Type B pancreatic cell (in vitro differentiated cells): Measurements from ENCODE around the gene CSAG2. TPM values are rescaled to one million over a fixed set of nuclear protein-coding genes. Genes with fewer than 3 reads are reported as not detected.
"Not testable (repeated sequence)": the region's sequence is repeated elsewhere in the genome, so short reads cannot be mapped to it uniquely, and the experiment has no call there.

Experiments used
- DNase-seq: peaks from one replicate; pipeline ENCODE4 v3.0.0; 2021; ENCODE audit warnings: mixed read lengths; ENCODE audit not compliant: unreplicated experiment; ENCODE audit errors: extremely low spot score
- H3K27ac Mint-ChIP-seq: 2 replicates; pipeline ENCODE4 v1.8.0; 2021; ENCODE audit warnings: mild to moderate bottlenecking, mixed read lengths
- H3K27me3 Mint-ChIP-seq: 2 replicates; pipeline ENCODE4 v1.8.0; 2021; ENCODE audit warnings: mixed read lengths
- H3K36me3 Mint-ChIP-seq: 2 replicates; pipeline ENCODE4 v1.8.0; 2021; ENCODE audit warnings: mixed read lengths
- H3K4me1 Mint-ChIP-seq: one replicate; pipeline ENCODE4 v1.8.0; 2021; ENCODE audit warnings: mixed read lengths; ENCODE audit not compliant: unreplicated experiment
- H3K4me3 Mint-ChIP-seq: 2 replicates; pipeline ENCODE4 v1.8.0; 2021; ENCODE audit warnings: mild to moderate bottlenecking, mixed read lengths
- H3K9me3 Mint-ChIP-seq: 2 replicates; pipeline ENCODE4 v1.8.0; 2021; ENCODE audit warnings: mixed read lengths
- CTCF ChIP-seq: fragments of 200-600 bp; sonication (generic); conservative IDR thresholded peaks from 2 replicates; pipeline ENCODE4 v1.5.0; 2021; ENCODE audit warnings: antibody characterized with exemption, mild to moderate bottlenecking
- total RNA-seq: library from RNA; stranded (reverse); gene quantifications from 2 replicates; pipeline ENCODE4 v1.2.1, GENCODE V29; 2021; ENCODE audit warnings: low replicate concordance

The CSAG2 gene
- total RNA-seq, 1 donor from 2014 or later, result not detected

DNA sequence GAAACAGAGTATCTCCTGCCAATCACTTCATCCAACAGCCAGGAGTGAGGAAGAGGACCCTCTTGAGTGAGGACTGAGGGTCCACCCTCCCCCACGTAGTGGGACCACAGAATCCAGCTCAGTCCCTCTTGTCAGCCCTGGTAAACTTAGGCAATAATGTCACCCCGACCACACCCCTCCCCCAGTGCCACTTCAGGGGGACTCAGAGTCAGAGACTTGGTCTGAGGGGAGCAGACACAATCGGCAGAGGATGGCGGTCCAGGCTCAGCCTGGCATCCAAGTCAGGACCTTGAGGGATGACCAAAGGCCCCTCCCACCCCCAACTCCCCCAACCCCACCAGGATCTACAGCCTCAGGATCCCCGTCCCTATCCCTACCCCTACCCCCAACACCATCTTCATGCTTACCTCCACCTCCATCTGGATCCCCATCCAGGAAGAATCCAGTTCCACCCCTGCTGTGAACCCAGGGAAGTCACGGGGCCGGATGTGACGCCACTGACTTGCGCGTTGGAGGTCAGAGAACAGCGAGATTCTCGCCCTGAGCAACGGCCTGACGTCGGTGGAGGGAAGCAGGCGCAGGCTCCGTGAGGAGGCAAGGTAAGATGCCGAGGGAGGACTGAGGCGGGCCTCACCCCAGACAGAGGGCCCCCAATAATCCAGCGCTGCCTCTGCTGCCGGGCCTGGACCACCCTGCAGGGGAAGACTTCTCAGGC is 24.3 kb upstream of the CSAG2 start, which contains the start of the genes CSAG1 and MAGEA12:
CSAG1 (minus strand) TSS at position 461 of the 715 bp plus-strand sequence. CDS start 1,261 bp downstream, outside the sequence.
MAGEA12 (plus strand) TSS at position 497 of the 715 bp plus-strand sequence. CDS start 2,405 bp downstream, outside the sequence.
- TF ChIP-seq CTCF, result no peak
- Mint-ChIP-seq H3K27me3 (peaks cover 3% of the 10 kb centered on the region), H3K4me3 (no peak within 1 kb of the TSS), H3K27ac (no peak within 1 kb of the TSS), H3K4me1 (no peaks in the 10 kb centered on the region), H3K36me3 (no peaks in the 10 kb centered on the region), H3K9me3 (no peaks in the 10 kb centered on the region)
- no peak for DNase-seq

DNA sequence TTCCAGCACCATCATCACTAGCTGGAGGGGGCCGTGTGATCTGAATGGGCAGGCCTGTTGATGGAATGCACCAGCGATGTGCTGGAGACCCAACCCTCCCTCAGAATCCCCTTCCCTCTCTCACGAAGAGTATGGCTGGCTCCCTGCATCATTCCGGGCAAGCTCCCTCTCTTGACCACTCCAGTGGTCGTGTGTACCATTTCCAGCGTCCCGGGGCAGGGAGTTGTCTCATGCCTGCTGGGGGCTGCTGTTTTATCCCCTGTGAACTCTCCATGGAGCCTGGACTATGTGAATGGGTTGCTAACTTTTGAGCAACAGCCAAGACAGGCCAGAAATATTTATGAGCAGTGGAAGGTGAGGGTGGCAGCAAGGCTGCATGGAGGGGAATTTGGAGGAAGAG is 16.3 kb upstream of the CSAG2 start:
- H3K36me3 Mint-ChIP-seq, result no peaks in the 10 kb centered on the region
- no peak overlapping the region for H3K4me3 Mint-ChIP-seq
- H3K27me3 Mint-ChIP-seq, result no peaks in the 10 kb centered on the region
- no peak for TF ChIP-seq CTCF
- no peaks in the 10 kb centered on the region for H3K4me1 Mint-ChIP-seq
- no peaks in the 10 kb centered on the region for H3K9me3 Mint-ChIP-seq
- H3K27ac Mint-ChIP-seq, result no peak overlapping the region
- DNase-seq, result no peak

- not testable (repeated sequence) for H3K4me3 Mint-ChIP-seq, H3K27me3 Mint-ChIP-seq, H3K9me3 Mint-ChIP-seq, H3K27ac Mint-ChIP-seq, H3K4me1 Mint-ChIP-seq, H3K36me3 Mint-ChIP-seq, DNase-seq
Observed at GRCh38 chrX:152713815-152714787, 5.0 kb upstream of the CSAG2 start, which contains the start of gene MAGEA2B. Gene MAGEA2B, plus strand, starts transcription at chrX:152714628. Its CDS starts 2,479 bp downstream, at chrX:152717107.

DNA sequence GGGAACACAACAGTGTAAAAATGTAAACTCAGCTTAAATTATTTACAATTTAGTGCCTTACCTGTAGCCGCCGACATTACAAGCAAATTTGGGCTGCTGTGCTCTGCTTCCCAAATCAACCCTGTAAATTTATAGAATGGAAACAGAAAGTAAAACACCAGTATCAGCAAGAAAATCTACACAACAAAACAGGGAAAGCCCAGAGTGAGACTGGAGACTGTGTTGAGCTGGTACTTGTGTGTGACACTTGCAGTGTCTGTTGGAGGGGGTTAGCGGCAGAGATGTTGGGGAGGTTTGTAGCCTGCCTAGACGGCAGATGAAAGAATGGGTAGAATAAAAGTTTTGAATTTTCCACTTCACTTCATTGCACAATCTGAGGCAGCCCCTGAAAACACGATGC is 4.1 kb upstream of the CSAG2 start:
- not testable (repeated sequence) for H3K9me3 Mint-ChIP-seq, H3K4me3 Mint-ChIP-seq, H3K27ac Mint-ChIP-seq, H3K27me3 Mint-ChIP-seq, DNase-seq, H3K4me1 Mint-ChIP-seq, H3K36me3 Mint-ChIP-seq

GRCh38 chrX:152706500-152706899 is 2.6 kb downstream of the CSAG2 start:
- not testable (repeated sequence) for H3K27me3 Mint-ChIP-seq, H3K36me3 Mint-ChIP-seq, DNase-seq, H3K27ac Mint-ChIP-seq, H3K4me3 Mint-ChIP-seq, H3K9me3 Mint-ChIP-seq, H3K4me1 Mint-ChIP-seq

DNA sequence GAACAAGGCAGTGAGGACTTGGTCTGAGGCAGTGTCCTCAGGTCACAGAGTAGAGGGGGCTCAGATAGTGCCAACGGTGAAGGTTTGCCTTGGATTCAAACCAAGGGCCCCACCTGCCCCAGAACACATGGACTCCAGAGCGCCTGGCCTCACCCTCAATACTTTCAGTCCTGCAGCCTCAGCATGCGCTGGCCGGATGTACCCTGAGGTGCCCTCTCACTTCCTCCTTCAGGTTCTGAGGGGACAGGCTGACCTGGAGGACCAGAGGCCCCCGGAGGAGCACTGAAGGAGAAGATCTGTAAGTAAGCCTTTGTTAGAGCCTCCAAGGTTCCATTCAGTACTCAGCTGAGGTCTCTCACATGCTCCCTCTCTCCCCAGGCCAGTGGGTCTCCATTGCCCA is 8.7 kb downstream of the CSAG2 start:
- H3K4me3 Mint-ChIP-seq, DNase-seq, H3K27me3 Mint-ChIP-seq, H3K27ac Mint-ChIP-seq, H3K36me3 Mint-ChIP-seq, H3K9me3 Mint-ChIP-seq, H3K4me1 Mint-ChIP-seq: not testable (repeated sequence)

DNA sequence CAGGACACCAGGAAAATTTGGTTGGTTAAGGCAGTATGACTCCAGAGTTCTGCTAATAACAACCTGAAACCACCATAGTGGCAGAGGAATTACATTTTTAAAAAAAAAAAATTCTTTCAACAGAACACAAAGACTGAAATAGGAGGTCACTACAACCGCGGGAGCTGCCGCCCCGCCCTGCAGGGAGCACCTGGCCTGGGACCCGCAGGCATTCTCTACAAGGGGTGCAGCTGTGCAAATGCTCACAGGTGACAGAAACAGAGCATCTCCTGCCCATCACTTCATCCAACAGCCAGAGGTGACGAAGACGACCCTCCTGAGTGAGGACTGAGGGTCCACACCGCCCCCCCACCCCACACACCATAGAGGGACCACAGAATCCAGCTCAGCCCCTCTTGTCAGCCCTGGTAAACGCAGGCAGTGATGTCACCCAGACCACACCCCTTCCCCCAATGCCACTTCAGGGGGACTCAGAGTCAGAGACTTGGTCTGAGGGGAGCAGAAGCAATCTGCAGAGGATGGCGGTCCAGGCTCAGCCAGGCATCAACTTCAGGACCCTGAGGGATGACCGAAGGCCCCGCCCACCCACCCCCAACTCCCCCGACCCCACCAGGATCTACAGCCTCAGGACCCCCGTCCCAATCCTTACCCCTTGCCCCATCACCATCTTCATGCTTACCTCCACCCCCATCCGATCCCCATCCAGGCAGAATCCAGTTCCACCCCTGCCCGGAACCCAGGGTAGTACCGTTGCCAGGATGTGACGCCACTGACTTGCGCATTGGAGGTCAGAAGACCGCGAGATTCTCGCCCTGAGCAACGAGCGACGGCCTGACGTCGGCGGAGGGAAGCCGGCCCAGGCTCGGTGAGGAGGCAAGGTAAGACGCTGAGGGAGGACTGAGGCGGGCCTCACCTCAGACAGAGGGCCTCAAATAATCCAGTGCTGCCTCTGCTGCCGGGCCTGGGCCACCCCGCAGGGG is 10.8 kb downstream of the CSAG2 start, which contains the start of gene MAGEA3:
MAGEA3 (plus strand) TSS at position 843 of the 980 bp plus-strand sequence. CDS start 2,039 bp downstream, outside the sequence.
- H3K9me3 Mint-ChIP-seq, H3K4me3 Mint-ChIP-seq, H3K36me3 Mint-ChIP-seq, DNase-seq, H3K4me1 Mint-ChIP-seq, H3K27ac Mint-ChIP-seq, H3K27me3 Mint-ChIP-seq: not testable (repeated sequence)

- H3K4me3 Mint-ChIP-seq, result not testable (repeated sequence)
Observed at GRCh38 chrX:152681012-152681411, 28.1 kb downstream of the CSAG2 start.

GRCh38 chrX:152674652-152675051 is 34.4 kb downstream of the CSAG2 start:
- H3K36me3 Mint-ChIP-seq, H3K9me3 Mint-ChIP-seq, H3K4me3 Mint-ChIP-seq, H3K4me1 Mint-ChIP-seq, DNase-seq, H3K27me3 Mint-ChIP-seq, H3K27ac Mint-ChIP-seq: not testable (repeated sequence)

More at GRCh38 chrX:152681012-152681411, 28.1 kb downstream of the CSAG2 start:
- not testable (repeated sequence) for DNase-seq, H3K9me3 Mint-ChIP-seq, H3K4me1 Mint-ChIP-seq, H3K27me3 Mint-ChIP-seq, H3K27ac Mint-ChIP-seq, H3K36me3 Mint-ChIP-seq
